Measurements from ENCODE around the gene TIMM29.

DNA sequence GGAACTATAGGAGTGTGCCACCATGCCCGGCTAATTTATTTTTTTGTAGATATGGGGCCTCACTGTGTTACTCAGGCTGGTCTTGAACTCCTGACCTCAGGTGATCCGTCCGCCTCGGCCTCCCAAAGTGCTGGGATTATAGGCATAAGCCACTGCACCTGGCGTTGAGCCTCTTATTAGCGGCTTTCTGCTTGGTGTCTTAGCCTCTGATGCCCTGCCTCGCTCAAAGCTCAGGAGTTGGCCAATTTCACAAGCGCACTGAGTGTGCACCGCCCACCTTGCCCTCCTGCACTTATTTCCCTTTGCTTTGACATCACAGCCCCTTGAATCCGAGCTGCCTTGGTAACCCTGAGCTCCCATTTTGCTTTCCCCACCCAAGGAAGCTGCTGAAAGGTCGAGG is 10.3 kb upstream of the TIMM29 start:
- TF ChIP-seq CTCF (IDR thresholded peaks at IDR 0.05; ENCODE audit: low read depth, low read length, poor library complexity, severe bottlenecking) (no peak), EZH2phosphoT487 (IDR thresholded peaks at IDR 0.05; ENCODE audit: borderline replicate concordance, low read length) (no peak)
